Kidney (tissue), 14 donors: ENCODE results near the gene HK1. TPM values are rescaled to one million over a fixed set of nuclear protein-coding genes. Genes with fewer than 3 reads are reported as not detected.

Experiments
- DNase-seq, 5 donors: peaks; one replicate each; pipeline ENCODE4 v3.0.0-alpha.2; 2013 to 2020
- FAIRE-seq: peaks from 2 replicates; lab custom pipeline; 2012; peaks lifted over from hg19 to GRCh38; lab: Jason Lieb, UNC
- H3K27ac ChIP-seq, 2 donors: one replicate each; pipeline ENCODE4 v1.7.0; 2013; ENCODE audit warnings: low read depth in 2 of 2, low read length in 2 of 2, inconsistent platforms in 1 of 2
- H3K27me3 ChIP-seq: one replicate; pipeline ENCODE4 v1.7.1; 2013; ENCODE audit warnings: low read length, inconsistent platforms; ENCODE audit not compliant: control insufficient read depth, insufficient read depth
- H3K36me3 ChIP-seq, 3 donors: one replicate each; pipeline versions ENCODE4 v1.7.0 to v1.7.1; 2013; ENCODE audit warnings: low read length in 3 of 3, control low read depth in 1 of 3, inconsistent platforms in 1 of 3; ENCODE audit not compliant: insufficient read depth in 3 of 3, control insufficient read depth in 2 of 3
- H3K4me1 ChIP-seq, 3 donors: one replicate each; pipeline versions ENCODE4 v1.7.0 to v1.7.1; 2013; ENCODE audit warnings: low read length in 3 of 3, inconsistent platforms in 1 of 3, low read depth in 1 of 3; ENCODE audit not compliant: control insufficient read depth in 2 of 3, insufficient read depth in 2 of 3
- H3K4me3 ChIP-seq, 3 donors: one replicate each; pipeline versions ENCODE4 v1.7.0 to v1.8.1; 2013; ENCODE audit warnings: low read length in 3 of 3, control low read depth in 1 of 3, inconsistent platforms in 1 of 3
- H3K9ac ChIP-seq, 3 donors: one replicate each; pipeline versions ENCODE4 v1.7.0 to v1.7.1; 2013; ENCODE audit warnings: low read length in 3 of 3, control low read depth in 1 of 3, inconsistent platforms in 1 of 3
- H3K9me3 ChIP-seq, 3 donors: one replicate each; pipeline versions ENCODE4 v1.7.0 to v1.7.1; 2013; ENCODE audit warnings: low read length in 3 of 3, control low read depth in 1 of 3, inconsistent platforms in 1 of 3; ENCODE audit not compliant: control insufficient read depth in 2 of 3, insufficient read depth in 1 of 3
- CTCF ChIP-seq: IDR thresholded peaks from 3 replicates; pipeline ENCODE4 v1.5.1; 2012; ENCODE audit warnings: mild to moderate bottlenecking, moderate library complexity, borderline replicate concordance; ENCODE audit not compliant: insufficient read depth; ENCODE audit errors: extremely low read depth
- intact Hi-C: fragments of 100-400 bp; cut with DNase I; formaldehyde crosslinking; loops from one replicate; pipeline ENCODE4 v1.11.1; 2022
- polyA plus RNA-seq: library from polyadenylated mRNA; stranded (reverse); fragments of 350-450 nt; fragmentation: Illumina TruSeq; extraction: RNeasy Lipid Tissue Mini Kit (QIAGEN cat#74804); gene quantifications from one replicate; pipeline ENCODE4 v1.2.3, GENCODE V29; 2014; ENCODE audit warnings: low read depth, low replicate concordance; ENCODE audit not compliant: insufficient read depth
- total RNA-seq: library from RNA; stranded (reverse); fragmentation: NEBNext Ultra II Directional; extraction: Animal tissue kit (Norgen Biotek cat#: 25700); gene quantifications from one replicate; pipeline ENCODE4 v1.2.1, GENCODE V29; 2021
- donor health status: control.
- donor health status: control.
- donor health status: control.
- donor health status: control.
- donor health status: control.
- donor health status: DM: yes; HTN: yes; CAD: no.
- donor health status: Normal renal cell carcinoma (clear cell type).

Gene HK1
- total and polyA plus RNA-seq, 2 donors from 2014 or later = 35.9 to 84.9 TPM

GRCh38 chr10:69316313-69317059 lies 38.2 kb downstream of the HK1 start:
- Histone ChIP-seq H3K9ac (no peak overlapping the region), H3K4me1 (peaks cover 2 to 18% (median 16%) of the 10 kb centered on the region in 3 donors), H3K27me3 (no peaks in the 10 kb centered on the region), H3K36me3 (no peaks in the 10 kb centered on the region), H3K4me3 (no peak overlapping the region), H3K9me3 (no peaks in the 10 kb centered on the region), H3K27ac (no peak overlapping the region)
- FAIRE-seq = no peak
- intact Hi-C loops = no loop called here
- DNase-seq = no peak
- TF ChIP-seq CTCF = no peak

GRCh38 chr10:69317175-69317604 lies 38.9 kb downstream of the HK1 start:
- peaks cover 2 to 21% (median 20%) of the 10 kb centered on the region in 3 donors for H3K4me1 ChIP-seq
- no peak overlapping the region for H3K4me3 ChIP-seq
- intact Hi-C loops = no loop called here
- DNase-seq = peak in 1 of 5 donors; percentile 49
- FAIRE-seq = no peak
- no peaks in the 10 kb centered on the region for H3K36me3 ChIP-seq
- no peaks in the 10 kb centered on the region for H3K9me3 ChIP-seq
- no peak for TF ChIP-seq CTCF
- H3K27me3 ChIP-seq = no peaks in the 10 kb centered on the region
- H3K27ac ChIP-seq = peak overlapping the region in 1 of 2 donors; percentile 94
- peak overlapping the region in 1 of 3 donors; percentile 68 for H3K9ac ChIP-seq

- Histone ChIP-seq H3K9me3 (no peaks in the 10 kb centered on the region), H3K4me1 (peaks cover 2 to 23% (median 20%) of the 10 kb centered on the region in 3 donors), H3K27me3 (no peaks in the 10 kb centered on the region), H3K4me3 (peak overlapping the region; percentile 45 to 86 (median 51)), H3K36me3 (no peaks in the 10 kb centered on the region), H3K9ac (peak overlapping the region in 2 of 3 donors; percentile 37 to 68), H3K27ac (peak overlapping the region; percentile 94 to 95)
- DNase-seq = peak in 3 of 5 donors; percentile 31 to 65 (median 57)
- TF ChIP-seq CTCF = no peak
- intact Hi-C loops = no loop called here
- no peak for FAIRE-seq
Observed at GRCh38 chr10:69317626-69318105, 39.4 kb downstream of the HK1 start.
